ENCODE results near the gene NTRK2.

Gene NTRK2

DNA sequence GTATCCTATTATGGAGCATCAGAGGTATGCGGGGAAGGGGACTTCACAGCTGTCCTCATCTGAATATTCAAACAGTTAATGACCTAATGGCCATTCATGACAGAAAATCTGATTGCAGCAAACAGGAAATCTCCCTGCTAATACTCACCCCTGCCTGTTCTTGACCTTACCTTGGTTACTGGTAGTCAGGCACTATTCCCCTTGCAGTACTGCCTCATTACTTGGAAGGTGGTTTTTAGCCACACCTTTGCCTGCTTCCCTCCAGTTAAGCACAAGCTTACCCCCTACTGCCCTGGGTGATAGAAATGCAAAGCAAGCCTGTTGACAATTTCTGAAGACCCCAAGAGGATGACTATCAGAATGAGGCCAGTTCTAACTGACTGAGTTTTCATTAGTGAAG is 332.4 kb downstream of the NTRK2 start:
- no peak overlapping the region for H3K4me3 ChIP-seq (ENCODE audit: low read depth, low read length)
- TF ChIP-seq, protein P1, sequence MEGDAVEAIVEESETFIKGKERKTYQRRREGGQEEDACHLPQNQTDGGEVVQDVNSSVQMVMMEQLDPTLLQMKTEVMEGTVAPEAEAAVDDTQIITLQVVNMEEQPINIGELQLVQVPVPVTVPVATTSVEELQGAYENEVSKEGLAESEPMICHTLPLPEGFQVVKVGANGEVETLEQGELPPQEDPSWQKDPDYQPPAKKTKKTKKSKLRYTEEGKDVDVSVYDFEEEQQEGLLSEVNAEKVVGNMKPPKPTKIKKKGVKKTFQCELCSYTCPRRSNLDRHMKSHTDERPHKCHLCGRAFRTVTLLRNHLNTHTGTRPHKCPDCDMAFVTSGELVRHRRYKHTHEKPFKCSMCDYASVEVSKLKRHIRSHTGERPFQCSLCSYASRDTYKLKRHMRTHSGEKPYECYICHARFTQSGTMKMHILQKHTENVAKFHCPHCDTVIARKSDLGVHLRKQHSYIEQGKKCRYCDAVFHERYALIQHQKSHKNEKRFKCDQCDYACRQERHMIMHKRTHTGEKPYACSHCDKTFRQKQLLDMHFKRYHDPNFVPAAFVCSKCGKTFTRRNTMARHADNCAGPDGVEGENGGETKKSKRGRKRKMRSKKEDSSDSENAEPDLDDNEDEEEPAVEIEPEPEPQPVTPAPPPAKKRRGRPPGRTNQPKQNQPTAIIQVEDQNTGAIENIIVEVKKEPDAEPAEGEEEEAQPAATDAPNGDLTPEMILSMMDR (conservative IDR thresholded peaks at IDR 0.05; ENCODE audit: low read depth, low read length): no peak
- no peak for DNase-seq (ENCODE audit: low read depth)

DNA sequence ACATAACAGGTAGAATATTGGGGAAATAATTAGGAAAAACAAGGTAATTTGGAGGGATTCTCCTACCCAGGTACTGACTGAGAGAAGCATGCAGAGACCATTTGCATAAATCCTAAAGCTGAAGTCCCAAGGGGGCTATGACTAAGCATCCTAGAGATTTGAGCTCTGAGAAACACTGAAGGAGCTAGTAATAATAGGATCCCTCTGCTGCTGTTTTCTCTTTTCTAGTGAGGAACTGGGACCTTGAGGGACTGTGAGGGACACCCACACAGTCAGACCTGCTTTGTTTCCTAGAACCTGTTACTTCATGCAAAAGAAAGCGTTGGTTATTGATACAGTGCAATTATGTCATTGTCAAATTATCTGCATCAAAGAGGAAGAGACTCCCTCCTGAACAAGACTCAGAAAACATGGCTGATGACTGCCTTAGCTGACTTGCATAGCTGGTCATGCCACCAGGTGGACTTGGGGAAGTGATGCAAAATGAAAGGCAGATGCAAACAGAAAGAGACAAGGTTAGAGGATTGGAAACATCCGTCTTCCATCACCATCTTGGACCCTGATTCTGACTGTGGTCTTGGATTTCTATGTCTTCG is 335.4 kb downstream of the NTRK2 start:
- DNase-seq (ENCODE audit: low read depth): no peak
- TF ChIP-seq, protein P1 (conservative IDR thresholded peaks at IDR 0.05; ENCODE audit: low read depth, low read length): no peak
- H3K4me3 ChIP-seq (ENCODE audit: low read depth, low read length): no peak overlapping the region

DNA sequence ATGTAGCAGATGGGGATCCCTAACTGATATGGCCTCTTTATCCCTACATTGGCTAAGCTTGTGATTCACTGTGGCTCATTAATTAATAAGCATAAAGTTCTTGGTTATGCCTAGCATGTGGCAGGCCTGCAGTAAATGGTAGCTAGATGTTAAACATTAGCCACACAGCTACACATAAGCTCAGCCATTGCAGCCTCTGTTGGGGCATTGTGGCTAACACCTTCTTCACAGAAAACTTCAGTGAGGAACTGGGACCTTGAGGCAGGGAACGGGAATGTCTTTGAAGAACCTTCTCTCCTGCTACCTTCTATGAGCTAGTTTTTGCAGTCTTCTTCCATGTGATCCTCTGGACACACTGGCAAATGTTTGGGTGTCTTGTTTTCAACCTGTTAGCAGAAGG is 338.2 kb downstream of the NTRK2 start:
- TF ChIP-seq, protein P1 (conservative IDR thresholded peaks at IDR 0.05; ENCODE audit: low read depth, low read length): no peak
- no peak for DNase-seq (ENCODE audit: low read depth)
- H3K4me3 ChIP-seq (ENCODE audit: low read depth, low read length): no peak overlapping the region

DNA sequence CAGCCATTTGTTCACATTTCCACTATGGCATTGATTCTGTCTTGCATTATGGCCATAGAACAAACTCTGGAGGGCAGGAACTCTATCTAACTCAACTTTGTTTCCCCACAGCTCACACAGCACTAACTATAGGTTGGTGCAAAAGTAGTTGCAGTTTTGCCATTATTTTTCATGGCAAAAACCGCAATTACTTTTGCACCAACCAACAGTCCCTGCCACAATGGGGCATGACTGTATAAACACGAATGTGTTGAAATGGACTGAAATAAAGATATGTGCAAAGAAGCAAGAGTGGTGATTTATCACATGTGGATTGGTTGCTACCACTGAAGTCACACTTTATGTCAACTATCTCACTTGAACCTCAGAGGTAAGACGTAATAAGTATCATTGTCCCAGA is 338.7 kb downstream of the NTRK2 start:
- TF ChIP-seq, protein P1 (conservative IDR thresholded peaks at IDR 0.05; ENCODE audit: low read depth, low read length): no peak
- no peak for DNase-seq (ENCODE audit: low read depth)
- H3K4me3 ChIP-seq (ENCODE audit: low read depth, low read length): no peak overlapping the region

DNA sequence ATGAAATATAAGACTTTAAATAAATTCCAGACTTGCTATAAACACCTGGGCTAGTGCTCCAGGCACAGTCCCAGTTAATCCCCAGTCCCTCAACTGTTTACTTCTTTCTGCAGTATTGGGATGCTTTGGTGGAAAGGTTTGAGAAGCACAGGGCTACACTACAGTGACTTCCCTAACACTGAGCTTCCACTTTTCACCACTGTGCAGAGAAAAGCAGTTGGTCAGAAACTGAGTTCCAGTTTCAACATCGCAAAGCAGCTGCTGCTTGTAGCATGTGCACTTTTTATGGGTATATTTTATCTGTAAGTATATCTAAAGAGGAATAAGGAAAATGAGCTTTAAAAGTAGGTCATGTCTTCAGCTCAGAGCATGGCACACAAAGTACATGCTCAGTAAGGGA is 339.7 kb downstream of the NTRK2 start:
- no peak overlapping the region for H3K4me3 ChIP-seq (ENCODE audit: low read depth, low read length)
- DNase-seq (ENCODE audit: low read depth): no peak
- TF ChIP-seq, protein P1 (conservative IDR thresholded peaks at IDR 0.05; ENCODE audit: low read depth, low read length): no peak

DNA sequence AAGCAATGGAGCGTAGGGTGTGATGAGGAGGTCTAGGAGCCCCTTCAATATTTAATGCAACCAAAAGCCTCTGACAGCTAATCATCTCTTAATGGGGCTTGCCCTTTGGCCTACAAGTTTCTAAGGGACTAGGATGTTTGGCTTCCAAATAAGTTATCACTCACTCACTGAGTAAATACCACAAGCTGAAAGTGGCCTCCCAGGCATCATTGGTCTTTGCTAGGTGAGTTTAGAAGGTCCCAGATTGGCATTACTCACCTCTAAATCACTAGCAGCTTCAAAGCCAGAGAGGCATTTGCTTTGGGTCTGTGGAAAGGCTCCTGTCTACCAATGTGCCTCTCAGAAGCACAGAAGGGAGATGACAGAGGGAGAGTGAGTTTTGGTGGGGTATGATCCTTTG is 344.2 kb downstream of the NTRK2 start:
- H3K4me3 ChIP-seq (ENCODE audit: low read depth, low read length): no peak overlapping the region
- TF ChIP-seq, protein P1 (conservative IDR thresholded peaks at IDR 0.05; ENCODE audit: low read depth, low read length): no peak
- DNase-seq (ENCODE audit: low read depth): no peak

DNA sequence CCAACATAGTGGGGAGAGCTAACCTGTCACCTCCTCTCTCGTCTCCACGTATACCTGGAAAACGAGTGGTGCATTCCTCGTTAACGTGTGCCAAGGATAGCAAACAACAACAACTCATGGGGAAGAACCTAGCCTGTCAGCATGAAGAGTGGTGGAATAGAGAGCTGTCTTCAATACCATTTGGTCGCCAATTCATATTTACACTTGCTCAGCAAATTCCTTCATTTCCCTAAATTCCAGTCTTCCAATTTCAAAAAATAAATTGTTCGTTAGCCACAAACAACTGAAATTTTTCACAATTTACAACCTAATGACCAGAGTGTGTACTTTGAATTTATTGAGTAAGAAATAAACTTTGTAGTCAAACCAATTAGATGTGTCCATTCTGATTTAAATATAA is 344.8 kb downstream of the NTRK2 start:
- TF ChIP-seq, protein P1 (conservative IDR thresholded peaks at IDR 0.05; ENCODE audit: low read depth, low read length): no peak

More for the DNA sequence above, 344.8 kb downstream of the NTRK2 start:
- H3K4me3 ChIP-seq (ENCODE audit: low read depth, low read length): no peak overlapping the region
- no peak for DNase-seq (ENCODE audit: low read depth)
